ENCODE measurements around the gene FHIT. TPM values are rescaled to one million over a fixed set of nuclear protein-coding genes. Genes with fewer than 3 reads are reported as not detected.

The FHIT gene
- total RNA-seq, 1 donor from 2014 or later: 7.9 TPM

- DNase-seq (ENCODE audit: low spot score): no peak
Observed at GRCh38 chr3:60298141-60298540, 953.1 kb downstream of the FHIT start.

DNA sequence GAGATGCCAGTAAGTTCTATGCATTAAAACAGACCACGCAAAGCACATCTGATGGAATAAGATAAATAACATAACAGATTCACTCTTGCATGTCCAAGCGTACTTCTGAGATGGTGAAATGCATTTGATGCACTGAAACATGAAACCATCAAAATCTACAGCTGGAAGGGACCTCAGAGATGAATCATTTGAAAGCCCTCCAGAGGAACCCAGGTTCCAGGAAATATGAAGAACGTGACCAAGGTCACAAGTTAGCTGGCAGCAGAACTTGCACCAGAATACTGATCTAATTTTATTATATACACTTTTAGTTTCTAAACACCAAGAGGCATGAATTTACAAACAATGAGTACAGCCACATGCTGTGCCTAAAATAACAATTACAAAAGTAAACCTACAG, 957.1 kb downstream of the FHIT start:
- peak; percentile 22 for DNase-seq (ENCODE audit: low spot score)

DNA sequence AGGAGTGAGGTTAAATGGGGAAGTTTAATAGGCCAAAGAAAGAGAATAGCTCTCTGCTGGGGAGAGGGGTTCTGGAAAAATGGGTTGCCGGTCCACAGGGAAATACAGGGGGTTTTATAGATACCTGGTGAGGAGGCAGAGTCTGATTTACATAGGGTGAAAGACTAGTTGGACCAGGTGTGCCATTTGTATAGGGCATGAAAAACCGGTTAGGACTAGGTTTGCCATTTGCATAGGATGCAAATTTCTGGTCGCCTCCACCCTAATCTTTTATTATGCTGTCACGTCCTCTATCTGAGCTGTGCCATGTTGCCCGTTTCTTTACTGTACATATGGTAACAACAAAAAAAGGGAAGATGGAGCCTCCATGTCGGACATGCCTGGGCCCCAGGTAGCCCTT, 960.1 kb downstream of the FHIT start:
- no peak for DNase-seq (ENCODE audit: low spot score)

DNA sequence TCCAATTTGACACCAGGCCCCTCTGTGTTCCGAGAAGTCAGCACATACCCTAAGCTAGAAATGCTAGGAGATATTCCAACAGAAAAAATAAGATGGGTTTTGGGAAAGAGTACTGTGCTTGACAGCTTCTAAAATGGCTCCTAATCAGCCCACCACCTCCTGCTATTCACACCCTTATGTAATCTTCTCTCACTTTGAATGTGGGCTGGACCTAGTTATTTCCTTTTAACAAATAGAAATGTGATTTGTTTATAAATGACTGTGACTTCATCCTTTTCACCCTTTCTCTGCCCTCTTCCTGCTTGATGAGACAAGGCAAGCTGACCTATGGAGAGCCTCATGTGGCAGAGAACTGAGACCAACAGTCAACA, 961.1 kb downstream of the FHIT start:
- no peak for DNase-seq (ENCODE audit: low spot score)

GRCh38 chr3:60289341-60290121, 961.7 kb downstream of the FHIT start:
- DNase-seq (ENCODE audit: low spot score): peak; percentile 56

GRCh38 chr3:60282866-60283265, 968.4 kb downstream of the FHIT start:
- no peak for DNase-seq (ENCODE audit: low spot score)

- no peak for DNase-seq (ENCODE audit: low spot score)
Observed at GRCh38 chr3:60281970-60282369, 969.3 kb downstream of the FHIT start.

- DNase-seq (ENCODE audit: low spot score): no peak
Observed at GRCh38 chr3:60277361-60277800, 973.9 kb downstream of the FHIT start.

DNA sequence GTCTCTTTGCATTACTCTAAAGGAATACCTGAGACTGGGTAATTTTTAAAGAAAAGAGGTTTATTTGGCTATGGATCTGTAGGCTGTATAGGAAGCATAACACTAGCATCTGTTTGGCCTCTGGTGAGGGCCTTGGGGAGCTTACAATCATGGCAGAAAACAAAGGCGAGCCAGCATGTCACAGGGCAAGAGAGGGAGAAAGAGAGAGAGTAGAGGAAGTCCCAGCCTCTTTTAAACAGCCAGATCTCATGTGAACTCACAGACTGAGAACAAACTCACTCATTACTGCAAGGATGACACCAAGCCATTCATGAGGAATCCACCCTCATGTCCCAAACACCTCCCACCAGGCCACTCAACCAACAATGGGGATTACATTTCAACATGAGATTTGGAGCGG, 974.6 kb downstream of the FHIT start:
- DNase-seq (ENCODE audit: low spot score): no peak

DNA sequence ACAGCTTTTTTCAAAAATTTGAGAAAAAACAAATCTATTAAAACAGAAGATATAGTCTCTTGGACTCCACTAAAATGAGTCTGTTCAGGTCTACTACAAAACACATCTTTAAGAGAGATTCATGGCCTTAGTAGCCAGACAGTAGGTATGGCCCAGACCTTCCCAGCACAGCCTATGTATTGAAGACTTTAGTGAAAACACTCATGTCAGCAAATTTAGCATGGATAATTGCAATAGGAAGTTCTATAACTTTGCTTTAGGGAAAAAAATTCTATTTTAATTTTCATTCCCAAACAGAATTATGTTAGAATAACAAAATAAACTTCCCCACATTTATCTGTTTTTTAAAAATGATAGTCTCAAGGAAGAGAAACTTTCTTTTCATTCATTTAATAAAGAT, 976.6 kb downstream of the FHIT start:
- DNase-seq (ENCODE audit: low spot score): no peak

- no peak for DNase-seq (ENCODE audit: low spot score)
Observed at GRCh38 chr3:60274098-60274497, 977.2 kb downstream of the FHIT start.

DNA sequence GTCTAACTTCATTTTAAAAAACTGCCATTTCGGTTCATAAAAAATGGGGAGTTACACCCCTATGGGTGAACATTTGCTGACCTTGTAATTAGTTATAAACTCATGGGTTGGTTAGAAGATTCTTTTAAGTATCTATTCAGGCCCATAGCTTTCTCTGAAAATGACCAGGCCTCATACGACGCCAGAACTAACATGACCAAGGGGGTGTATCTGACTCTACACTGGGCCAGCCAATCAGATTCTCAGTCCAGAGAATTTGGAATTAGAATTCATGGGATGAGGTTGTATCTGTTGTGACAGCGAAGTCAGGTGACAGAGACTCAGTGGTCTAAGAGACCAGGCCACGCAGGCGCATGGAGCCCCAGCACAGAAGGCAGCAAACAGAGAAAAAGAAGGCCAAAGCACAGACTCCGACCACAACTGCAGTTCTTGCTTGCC, 981.4 kb downstream of the FHIT start:
- no peak for DNase-seq (ENCODE audit: low spot score)

DNA sequence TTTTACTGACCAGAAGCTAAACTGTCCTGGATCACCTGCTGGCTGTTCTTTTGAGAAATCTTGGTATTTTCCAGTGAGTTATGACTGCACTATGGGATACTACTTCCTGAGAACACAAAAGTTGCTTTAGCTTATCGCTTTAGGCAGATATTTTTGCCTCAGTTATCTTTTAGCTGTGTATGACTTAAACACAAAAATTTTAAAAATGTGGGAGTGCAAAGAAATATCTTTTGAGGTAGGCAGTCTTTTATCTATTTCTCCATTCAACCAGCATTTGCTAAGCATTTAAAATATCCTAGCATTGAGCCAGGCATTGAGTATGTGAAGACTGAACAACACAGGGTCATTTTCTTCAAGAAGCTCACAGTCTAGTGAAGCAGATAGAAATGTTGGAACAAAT, 981.9 kb downstream of the FHIT start:
- DNase-seq (ENCODE audit: low spot score): peak; percentile 59

DNA sequence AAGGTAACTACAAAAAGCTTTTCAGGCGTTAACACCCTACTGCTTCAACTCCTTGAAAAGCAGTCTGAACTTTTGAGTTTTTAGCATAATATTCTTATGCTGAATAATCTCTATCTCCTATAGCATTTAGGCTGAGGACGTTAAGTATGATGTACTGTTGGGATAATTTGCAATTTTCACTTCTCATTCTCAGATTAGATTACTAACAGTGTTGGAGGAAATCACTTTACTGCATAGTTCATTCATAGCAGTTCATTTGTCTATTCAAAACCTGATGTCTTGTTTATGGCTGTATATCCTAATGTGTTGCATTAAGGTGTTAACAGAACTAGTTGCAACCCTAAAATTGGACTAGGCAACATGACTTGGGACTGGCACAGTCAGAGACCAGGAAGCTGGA, 983.1 kb downstream of the FHIT start:
- no peak for DNase-seq (ENCODE audit: low spot score)

DNA sequence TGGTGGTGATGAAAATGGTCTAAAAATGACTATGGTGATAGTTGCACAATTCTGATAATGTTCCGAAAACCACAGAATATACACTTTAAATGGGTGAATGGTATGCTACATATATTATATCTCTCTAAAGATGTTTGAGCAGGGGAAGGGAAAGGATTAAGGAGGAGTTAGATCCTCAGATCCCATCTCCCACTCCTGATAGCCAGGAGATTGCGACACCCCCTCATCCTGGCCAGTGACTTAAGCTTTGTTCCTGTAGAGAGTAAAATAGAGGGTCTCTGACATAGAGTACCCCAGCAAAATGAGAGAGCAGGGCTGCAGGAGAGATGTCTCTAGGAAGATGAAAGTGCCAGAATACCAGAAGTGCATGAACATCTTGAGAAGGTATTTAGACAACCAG, 984.8 kb downstream of the FHIT start:
- no peak for DNase-seq (ENCODE audit: low spot score)

- no peak for DNase-seq (ENCODE audit: low spot score)
Observed at GRCh38 chr3:60263191-60263590, 988.1 kb downstream of the FHIT start.

DNA sequence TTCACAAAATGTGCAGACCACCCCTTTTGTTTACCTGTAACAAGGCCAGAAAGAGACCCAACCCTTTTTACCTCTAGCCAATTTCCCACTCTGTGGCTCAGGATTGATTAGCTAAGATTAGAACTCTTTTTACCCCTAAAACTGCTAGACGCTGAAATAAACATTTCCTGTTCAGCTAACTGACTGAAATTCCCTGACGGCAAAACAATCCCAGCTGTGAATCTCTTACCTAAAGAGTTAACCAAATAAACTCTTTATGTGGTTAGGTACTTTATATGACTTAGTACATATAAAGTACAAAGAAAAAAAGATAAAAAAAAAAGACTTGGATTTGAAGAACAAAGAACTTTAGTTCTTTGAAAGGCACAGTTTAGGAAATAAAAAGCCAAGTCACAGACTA, 988.7 kb downstream of the FHIT start:
- no peak for DNase-seq (ENCODE audit: low spot score)

DNA sequence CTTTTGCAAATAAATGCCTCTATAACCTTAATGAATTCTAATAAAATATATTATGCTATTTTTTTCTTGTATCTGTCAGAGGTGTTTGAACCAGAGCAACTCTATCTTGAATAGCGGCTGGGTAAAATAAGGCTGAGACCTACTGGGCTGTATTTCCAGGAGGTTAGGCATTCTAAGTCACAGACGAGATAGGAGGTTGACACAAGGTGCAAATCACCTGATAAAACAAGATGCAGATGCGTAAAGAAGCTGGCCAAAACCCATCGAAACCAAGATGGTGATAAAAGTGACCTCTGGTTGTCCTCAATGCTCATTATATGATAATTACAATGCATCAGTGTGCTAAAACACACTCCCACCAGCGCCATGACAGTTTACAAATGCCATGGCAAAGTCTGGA, 990.7 kb downstream of the FHIT start:
- DNase-seq (ENCODE audit: low spot score): no peak

DNA sequence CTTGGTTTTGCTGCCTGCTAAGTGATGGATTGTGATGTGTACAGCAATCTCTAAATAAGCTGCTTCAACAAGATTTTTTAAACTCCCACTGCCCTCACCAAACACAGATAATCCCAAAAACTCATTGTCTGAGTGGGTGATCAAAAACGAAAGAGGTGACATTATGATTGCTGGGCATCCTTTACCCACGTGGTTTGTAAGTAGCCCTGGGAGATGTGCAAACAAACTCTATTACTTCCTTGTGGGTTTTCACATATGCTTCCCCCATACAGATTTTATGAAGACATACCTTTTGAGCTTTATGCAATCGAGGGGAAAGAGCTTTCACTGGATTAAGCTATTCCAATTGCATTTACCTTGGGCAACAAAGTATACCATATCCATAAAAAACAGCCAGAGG, 1000.4 kb downstream of the FHIT start:
- no peak for DNase-seq (ENCODE audit: low spot score)

GRCh38 chr3:60250206-60250605, 1001.0 kb downstream of the FHIT start:
- no peak for DNase-seq (ENCODE audit: low spot score)

DNA sequence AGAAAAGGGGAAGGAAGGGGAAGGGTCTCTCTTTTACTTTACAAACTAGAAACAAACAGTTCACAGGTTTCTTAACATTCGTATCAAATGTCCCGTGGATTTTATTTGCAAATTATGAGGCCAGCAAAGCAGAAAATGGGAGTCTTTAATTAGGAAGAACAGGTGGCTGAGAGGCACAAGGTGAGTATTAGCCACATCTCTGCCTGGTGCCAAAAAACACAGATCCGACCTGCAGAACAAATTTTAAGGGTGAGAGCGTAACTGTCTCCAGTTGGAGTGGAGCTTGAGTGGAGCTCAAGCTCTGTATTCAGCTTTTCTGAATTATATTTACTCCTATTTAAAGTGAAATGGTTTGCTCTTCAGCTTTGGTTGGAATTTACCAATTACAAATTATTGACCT, 1004.9 kb downstream of the FHIT start:
- DNase-seq (ENCODE audit: low spot score): no peak

GRCh38 chr3:60243456-60243855, 1007.8 kb downstream of the FHIT start:
- no peak for DNase-seq (ENCODE audit: low spot score)

DNA sequence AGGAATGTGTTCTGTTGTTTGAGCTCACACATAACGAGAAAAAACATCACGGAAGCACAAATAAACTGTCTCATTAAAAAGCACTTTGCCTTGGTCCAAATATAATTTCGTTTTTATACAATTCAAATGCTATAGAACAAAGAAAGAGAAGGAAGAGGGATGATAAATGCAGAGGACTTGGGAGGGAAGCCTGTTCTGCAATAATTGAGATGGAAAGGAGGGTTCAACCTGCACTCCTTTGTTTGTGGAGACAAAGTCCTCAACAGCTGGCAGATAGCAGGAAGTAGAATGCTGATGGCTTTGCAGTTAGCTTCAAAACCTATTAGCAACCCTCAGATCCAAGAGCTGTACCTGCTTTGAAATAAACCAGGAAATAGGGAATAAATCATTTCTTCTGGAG, 1010.8 kb downstream of the FHIT start:
- DNase-seq (ENCODE audit: low spot score): no peak

DNA sequence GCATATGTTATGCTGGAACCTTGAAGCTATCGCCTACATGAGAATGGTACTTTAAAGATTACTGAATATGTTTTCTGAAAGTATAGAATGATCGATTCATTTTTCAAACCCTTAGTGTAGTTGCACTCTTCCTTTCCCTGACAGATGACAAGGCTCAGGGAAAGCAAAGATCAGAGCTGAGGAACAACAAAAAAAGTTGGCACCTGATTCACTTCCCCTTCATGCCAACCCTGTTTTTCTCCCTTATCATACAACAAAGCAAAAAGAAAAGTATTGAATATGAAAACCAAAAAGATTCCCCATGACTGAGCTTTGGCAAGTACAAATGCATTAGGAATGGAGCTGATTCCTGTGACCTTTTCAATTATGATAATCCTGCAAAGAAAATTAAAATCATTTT, 1012.7 kb downstream of the FHIT start:
- DNase-seq (ENCODE audit: low spot score): no peak

All from umbilical cord (tissue), 2 donors.